H1 (cell line): ENCODE data around the gene CNOT10. TPM values are rescaled to one million over a fixed set of nuclear protein-coding genes. Genes with fewer than 3 reads are reported as not detected.

ENCODE experiments used
- BACH1 ChIP-seq: IDR thresholded peaks from 2 replicates; pipeline ENCODE4 v1.6.1; 2012; ENCODE audit warnings: low read length, improper control_type of control experiment
- CREB1 ChIP-seq: IDR thresholded peaks from 2 replicates; pipeline ENCODE4 v1.6.1; 2012; ENCODE audit warnings: inconsistent platforms
- EZH2 ChIP-seq: fragments of 200-600 bp; sonication (generic); IDR thresholded peaks from 2 replicates; pipeline ENCODE4 v1.7.1; 2012; ENCODE audit warnings: low read depth, mild to moderate bottlenecking, moderate library complexity, low read length, inconsistent platforms; ENCODE audit not compliant: severe bottlenecking
- GABPA ChIP-seq: IDR thresholded peaks from 2 replicates; pipeline ENCODE4 v1.6.1; 2011; ENCODE audit warnings: mild to moderate bottlenecking, low read length, moderate library complexity, borderline replicate concordance; ENCODE audit not compliant: insufficient read depth
- RAD21 ChIP-seq, 2 experiments: IDR thresholded peaks in 1 of 2; conservative IDR thresholded peaks in 1 of 2; 2 replicates each; pipeline ENCODE4 v1.6.1; 2011; ENCODE audit warnings: low read depth in 2 of 2, low read length in 2 of 2, improper control_type of control experiment in 1 of 2, inconsistent platforms in 1 of 2, mild to moderate bottlenecking in 1 of 2, moderate library complexity in 1 of 2
- polyA plus RNA-seq, 7 experiments: library from polyadenylated mRNA; depleted of rRNA in 3 of 7; stranded (reverse) in 5 of 7; unstranded in 2 of 7; fragments of >200 nt in 5 of 7; fragments of 200-250 nt in 2 of 7; gene quantifications; 1 replicate in 5 of 7; 2 replicates in 1 of 7; 4 replicates in 1 of 7; pipeline versions ENCODE4 v1.2.1 to v1.2.3, GENCODE V29; 2011 to 2013; ENCODE audit warnings: missing spikeins in 2 of 7, mixed read lengths in 2 of 7
- total RNA-seq: library from RNA; stranded (reverse); fragmentation: NEBNext Ultra II Directional; extraction: Animal tissue kit (Norgen Biotek cat#: 25700); gene quantifications from 2 replicates; pipeline ENCODE4 v1.2.1, GENCODE V29; 2021
- TF ChIP-seq, protein P1 (sequence below): fragments of 300-600 bp; sonication (generic); IDR thresholded peaks from 2 replicates; pipeline ENCODE4 v1.7.1; 2012; ENCODE audit warnings: low read length, moderate library complexity, mild to moderate bottlenecking, inconsistent platforms; ENCODE audit not compliant: insufficient replicate concordance

Gene CNOT10
- total and polyA plus RNA-seq, 2 of the 8 experiments (the other 6 are each of a cell fraction or from before 2014, with no cell fraction given): 39.9 to 55.9 TPM

DNA sequence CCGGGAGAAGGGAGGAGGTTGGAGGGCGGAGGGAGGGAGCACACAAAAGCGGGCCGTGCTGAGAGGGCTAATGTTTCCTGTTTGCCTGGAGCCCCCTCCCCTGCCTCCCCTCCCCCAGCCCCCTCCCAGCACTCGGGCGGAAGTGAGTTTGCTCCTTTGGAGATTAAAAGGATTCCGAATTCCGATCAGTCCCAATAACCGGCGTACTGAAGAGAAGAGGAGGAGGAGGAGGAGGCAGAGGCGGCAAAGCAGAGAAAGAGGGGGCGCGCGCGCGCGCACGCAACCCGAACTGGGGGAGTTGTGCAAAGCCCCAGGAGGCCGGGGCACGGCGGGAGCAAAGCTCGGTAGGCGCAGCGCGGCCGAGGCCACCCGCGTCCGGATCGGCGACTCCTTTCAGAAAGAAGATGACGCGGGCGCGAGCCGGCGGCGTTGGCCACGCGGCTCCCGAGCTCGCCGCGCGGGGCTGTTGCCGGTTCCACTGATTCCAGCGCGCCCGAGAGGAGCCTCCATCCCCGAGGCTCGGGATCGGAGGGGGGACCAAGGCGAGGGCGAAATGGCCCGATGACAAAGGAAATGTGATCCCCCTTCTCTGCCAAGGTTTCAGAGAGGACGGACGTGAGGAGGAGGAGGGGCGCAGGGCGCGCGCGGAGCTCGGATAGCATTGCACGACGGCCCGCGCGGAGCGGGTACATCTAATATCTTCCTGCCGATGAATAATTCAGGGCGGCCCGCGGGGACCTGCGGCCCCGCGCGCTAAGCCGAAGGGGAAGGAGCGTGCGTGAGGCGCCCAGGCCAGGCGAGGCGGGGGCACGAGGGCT, 131.7 kb downstream of the CNOT10 start (continued):
- TF ChIP-seq, protein P1, sequence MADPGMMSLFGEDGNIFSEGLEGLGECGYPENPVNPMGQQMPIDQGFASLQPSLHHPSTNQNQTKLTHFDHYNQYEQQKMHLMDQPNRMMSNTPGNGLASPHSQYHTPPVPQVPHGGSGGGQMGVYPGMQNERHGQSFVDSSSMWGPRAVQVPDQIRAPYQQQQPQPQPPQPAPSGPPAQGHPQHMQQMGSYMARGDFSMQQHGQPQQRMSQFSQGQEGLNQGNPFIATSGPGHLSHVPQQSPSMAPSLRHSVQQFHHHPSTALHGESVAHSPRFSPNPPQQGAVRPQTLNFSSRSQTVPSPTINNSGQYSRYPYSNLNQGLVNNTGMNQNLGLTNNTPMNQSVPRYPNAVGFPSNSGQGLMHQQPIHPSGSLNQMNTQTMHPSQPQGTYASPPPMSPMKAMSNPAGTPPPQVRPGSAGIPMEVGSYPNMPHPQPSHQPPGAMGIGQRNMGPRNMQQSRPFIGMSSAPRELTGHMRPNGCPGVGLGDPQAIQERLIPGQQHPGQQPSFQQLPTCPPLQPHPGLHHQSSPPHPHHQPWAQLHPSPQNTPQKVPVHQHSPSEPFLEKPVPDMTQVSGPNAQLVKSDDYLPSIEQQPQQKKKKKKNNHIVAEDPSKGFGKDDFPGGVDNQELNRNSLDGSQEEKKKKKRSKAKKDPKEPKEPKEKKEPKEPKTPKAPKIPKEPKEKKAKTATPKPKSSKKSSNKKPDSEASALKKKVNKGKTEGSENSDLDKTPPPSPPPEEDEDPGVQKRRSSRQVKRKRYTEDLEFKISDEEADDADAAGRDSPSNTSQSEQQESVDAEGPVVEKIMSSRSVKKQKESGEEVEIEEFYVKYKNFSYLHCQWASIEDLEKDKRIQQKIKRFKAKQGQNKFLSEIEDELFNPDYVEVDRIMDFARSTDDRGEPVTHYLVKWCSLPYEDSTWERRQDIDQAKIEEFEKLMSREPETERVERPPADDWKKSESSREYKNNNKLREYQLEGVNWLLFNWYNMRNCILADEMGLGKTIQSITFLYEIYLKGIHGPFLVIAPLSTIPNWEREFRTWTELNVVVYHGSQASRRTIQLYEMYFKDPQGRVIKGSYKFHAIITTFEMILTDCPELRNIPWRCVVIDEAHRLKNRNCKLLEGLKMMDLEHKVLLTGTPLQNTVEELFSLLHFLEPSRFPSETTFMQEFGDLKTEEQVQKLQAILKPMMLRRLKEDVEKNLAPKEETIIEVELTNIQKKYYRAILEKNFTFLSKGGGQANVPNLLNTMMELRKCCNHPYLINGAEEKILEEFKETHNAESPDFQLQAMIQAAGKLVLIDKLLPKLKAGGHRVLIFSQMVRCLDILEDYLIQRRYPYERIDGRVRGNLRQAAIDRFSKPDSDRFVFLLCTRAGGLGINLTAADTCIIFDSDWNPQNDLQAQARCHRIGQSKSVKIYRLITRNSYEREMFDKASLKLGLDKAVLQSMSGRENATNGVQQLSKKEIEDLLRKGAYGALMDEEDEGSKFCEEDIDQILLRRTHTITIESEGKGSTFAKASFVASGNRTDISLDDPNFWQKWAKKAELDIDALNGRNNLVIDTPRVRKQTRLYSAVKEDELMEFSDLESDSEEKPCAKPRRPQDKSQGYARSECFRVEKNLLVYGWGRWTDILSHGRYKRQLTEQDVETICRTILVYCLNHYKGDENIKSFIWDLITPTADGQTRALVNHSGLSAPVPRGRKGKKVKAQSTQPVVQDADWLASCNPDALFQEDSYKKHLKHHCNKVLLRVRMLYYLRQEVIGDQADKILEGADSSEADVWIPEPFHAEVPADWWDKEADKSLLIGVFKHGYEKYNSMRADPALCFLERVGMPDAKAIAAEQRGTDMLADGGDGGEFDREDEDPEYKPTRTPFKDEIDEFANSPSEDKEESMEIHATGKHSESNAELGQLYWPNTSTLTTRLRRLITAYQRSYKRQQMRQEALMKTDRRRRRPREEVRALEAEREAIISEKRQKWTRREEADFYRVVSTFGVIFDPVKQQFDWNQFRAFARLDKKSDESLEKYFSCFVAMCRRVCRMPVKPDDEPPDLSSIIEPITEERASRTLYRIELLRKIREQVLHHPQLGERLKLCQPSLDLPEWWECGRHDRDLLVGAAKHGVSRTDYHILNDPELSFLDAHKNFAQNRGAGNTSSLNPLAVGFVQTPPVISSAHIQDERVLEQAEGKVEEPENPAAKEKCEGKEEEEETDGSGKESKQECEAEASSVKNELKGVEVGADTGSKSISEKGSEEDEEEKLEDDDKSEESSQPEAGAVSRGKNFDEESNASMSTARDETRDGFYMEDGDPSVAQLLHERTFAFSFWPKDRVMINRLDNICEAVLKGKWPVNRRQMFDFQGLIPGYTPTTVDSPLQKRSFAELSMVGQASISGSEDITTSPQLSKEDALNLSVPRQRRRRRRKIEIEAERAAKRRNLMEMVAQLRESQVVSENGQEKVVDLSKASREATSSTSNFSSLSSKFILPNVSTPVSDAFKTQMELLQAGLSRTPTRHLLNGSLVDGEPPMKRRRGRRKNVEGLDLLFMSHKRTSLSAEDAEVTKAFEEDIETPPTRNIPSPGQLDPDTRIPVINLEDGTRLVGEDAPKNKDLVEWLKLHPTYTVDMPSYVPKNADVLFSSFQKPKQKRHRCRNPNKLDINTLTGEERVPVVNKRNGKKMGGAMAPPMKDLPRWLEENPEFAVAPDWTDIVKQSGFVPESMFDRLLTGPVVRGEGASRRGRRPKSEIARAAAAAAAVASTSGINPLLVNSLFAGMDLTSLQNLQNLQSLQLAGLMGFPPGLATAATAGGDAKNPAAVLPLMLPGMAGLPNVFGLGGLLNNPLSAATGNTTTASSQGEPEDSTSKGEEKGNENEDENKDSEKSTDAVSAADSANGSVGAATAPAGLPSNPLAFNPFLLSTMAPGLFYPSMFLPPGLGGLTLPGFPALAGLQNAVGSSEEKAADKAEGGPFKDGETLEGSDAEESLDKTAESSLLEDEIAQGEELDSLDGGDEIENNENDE: no peak
- TF ChIP-seq EZH2: no peak
- no peak; a peak in 1 of 4 replicates for TF ChIP-seq RAD21 (IDR thresholded peaks at IDR 0.05 in 1 of 2, conservative IDR thresholded peaks at IDR 0.05 in 1 of 2; ENCODE audit: low read depth in 2 of 2, low read length in 2 of 2)
- TF ChIP-seq GABPA: no peak
- TF ChIP-seq BACH1: no peak
- peak; percentile 28; the same call in 1 of the 2 replicates for TF ChIP-seq CREB1
